Renal cortex interstitium (tissue), 11 donors: ENCODE measurements around the gene PTPRR. TPM values are rescaled to one million over a fixed set of nuclear protein-coding genes. Genes with fewer than 3 reads are reported as not detected.

Experiments used
- DNase-seq, 11 donors: peaks; one replicate each; pipeline ENCODE4 v3.0.0-alpha.2; 2013; ENCODE audit warnings: low read depth in 9 of 11, low spot score in 4 of 11; ENCODE audit errors: extremely low read depth in 1 of 11
- polyA plus RNA-seq, 3 donors: library from polyadenylated mRNA; unstranded; fragments of 120-200 nt; gene quantifications; one replicate each; pipeline ENCODE4 v1.2.1, GENCODE V29; 2013; ENCODE audit not compliant: insufficient read length in 3 of 3

The PTPRR gene
- polyA plus RNA-seq, 3 donors, result 0.64 to 0.87 (median 0.66) TPM

GRCh38 chr12:70920891-70921290 is 353 bp upstream of the PTPRR start:
- DNase-seq, result no peak

- DNase-seq, result peak in 9 of 11 donors; percentile 2 to 40 (median 19)
Measured at GRCh38 chr12:70919597-70920035, 922 bp downstream of the PTPRR start.

GRCh38 chr12:70919176-70919575 is 1.4 kb downstream of the PTPRR start:
- DNase-seq, result no peak

GRCh38 chr12:70918321-70918720 is 2.2 kb downstream of the PTPRR start:
- no peak for DNase-seq

- no peak for DNase-seq
Measured at GRCh38 chr12:70910666-70911065, 9.9 kb downstream of the PTPRR start.

- DNase-seq, result no peak
Measured at GRCh38 chr12:70908978-70909377, 11.6 kb downstream of the PTPRR start.

- no peak for DNase-seq
Measured at GRCh38 chr12:70907412-70907811, 13.1 kb downstream of the PTPRR start.

- no peak for DNase-seq
Measured at GRCh38 chr12:70895956-70896355, 24.6 kb downstream of the PTPRR start.

- no peak for DNase-seq
Measured at GRCh38 chr12:70892593-70892992, 27.9 kb downstream of the PTPRR start.

- no peak for DNase-seq
Measured at GRCh38 chr12:70890895-70891832, 29.4 kb downstream of the PTPRR start.

GRCh38 chr12:70885956-70886355 is 34.6 kb downstream of the PTPRR start:
- DNase-seq, result no peak

GRCh38 chr12:70883855-70884254 is 36.7 kb downstream of the PTPRR start:
- no peak for DNase-seq

GRCh38 chr12:70880744-70881143 is 39.8 kb downstream of the PTPRR start:
- no peak for DNase-seq

GRCh38 chr12:70876952-70877351 is 43.6 kb downstream of the PTPRR start:
- no peak for DNase-seq

- no peak for DNase-seq
Measured at GRCh38 chr12:70875628-70876027, 44.9 kb downstream of the PTPRR start.

GRCh38 chr12:70854881-70855568 is 65.5 kb downstream of the PTPRR start:
- DNase-seq, result no peak

GRCh38 chr12:70854138-70854537 is 66.4 kb downstream of the PTPRR start:
- DNase-seq, result no peak

GRCh38 chr12:70853326-70853725 is 67.2 kb downstream of the PTPRR start:
- no peak for DNase-seq

- no peak for DNase-seq
Measured at GRCh38 chr12:70852416-70853150, 68.0 kb downstream of the PTPRR start.
